HEK293 (cell line): Measurements from ENCODE around the gene DNAJB2.
A peak's percentile ranks its signal among the peaks of the same experiment; 100 is the strongest.

ENCODE experiments used
- CTCF ChIA-PET: fragments of 350-600 bp; formaldehyde crosslinking; extraction: SDS; loops from one replicate; lab custom pipeline; 2021; ENCODE audit warnings: antibody characterized with exemption; lab: Yijun Ruan, JAX
- POLR2A ChIA-PET: fragments of 300-600 bp; formaldehyde crosslinking; extraction: SDS; loops from one replicate; lab custom pipeline; 2020; ENCODE audit warnings: antibody characterized with exemption, inconsistent platforms; lab: Yijun Ruan, JAX
- H3K27ac ChIP-seq: fragments of 200-500 bp; sonication (Bioruptor generic); 2 replicates; pipeline ENCODE4 v1.5.1; 2014; ENCODE audit warnings: low read depth, low read length, control low read depth, inconsistent platforms; ENCODE audit errors: extremely low read depth
- H3K36me3 ChIP-seq, 2 experiments: fragments of 200-500 bp in 1 of 2; sonication (Bioruptor generic) in 1 of 2; 1 replicate in 1 of 2; 2 replicates in 1 of 2; pipeline ENCODE4 v1.5.1; 2014 to 2017; ENCODE audit warnings: inconsistent platforms in 2 of 2, low read length in 2 of 2; ENCODE audit not compliant: control insufficient read depth in 2 of 2, insufficient read depth in 1 of 2
- H3K4me1 ChIP-seq: fragments of 200-500 bp; sonication (Bioruptor generic); 2 replicates; pipeline ENCODE4 v1.5.1; 2014; ENCODE audit warnings: mild to moderate bottlenecking, low read length, inconsistent platforms; ENCODE audit not compliant: control insufficient read depth, insufficient read depth
- H3K4me3 ChIP-seq: 2 replicates; pipeline ENCODE4 v1.5.1; 2011; ENCODE audit warnings: low read depth, mild to moderate bottlenecking, control low read depth, low read length, moderate library complexity
- H3K9me3 ChIP-seq: fragments of 200-500 bp; sonication (Bioruptor generic); 2 replicates; pipeline ENCODE4 v1.5.1; 2014; ENCODE audit warnings: low read depth, low read length, inconsistent platforms; ENCODE audit not compliant: control insufficient read depth, insufficient read depth
- HOXC10 ChIP-seq: sonication (generic); formaldehyde crosslinking; IDR thresholded peaks from 2 replicates; pipeline ENCODE4 v1.8.1; 2023; ENCODE audit warnings: mild to moderate bottlenecking, missing genetic modification reagents
- KLF16 ChIP-seq: fragments of 450-650 bp; formaldehyde crosslinking; IDR thresholded peaks from 2 replicates; pipeline ENCODE4 v1.5.1; 2017; ENCODE audit warnings: missing biosample characterization, missing genetic modification characterization
- KLF8 ChIP-seq: fragments of 450-650 bp; formaldehyde crosslinking; IDR thresholded peaks from 2 replicates; pipeline ENCODE4 v1.5.1; 2016; ENCODE audit warnings: missing biosample characterization, missing genetic modification characterization
- ZBTB1 ChIP-seq: fragments of 450-650 bp; formaldehyde crosslinking; IDR thresholded peaks from 2 replicates; pipeline ENCODE4 v1.5.1; 2016; ENCODE audit warnings: missing biosample characterization, missing genetic modification characterization
- ZBTB17 ChIP-seq: fragments of 450-650 bp; formaldehyde crosslinking; IDR thresholded peaks from 2 replicates; pipeline ENCODE4 v1.5.1; 2016; ENCODE audit warnings: missing biosample characterization, missing genetic modification characterization
- ZFP37 ChIP-seq: fragments of 450-650 bp; formaldehyde crosslinking; IDR thresholded peaks from 2 replicates; pipeline ENCODE4 v1.5.1; 2016; ENCODE audit warnings: missing biosample characterization, missing genetic modification characterization
- ZNF10 ChIP-seq: fragments of 450-650 bp; formaldehyde crosslinking; IDR thresholded peaks from 2 replicates; pipeline ENCODE4 v1.5.1; 2017; ENCODE audit warnings: missing biosample characterization, missing genetic modification characterization
- ZNF133 ChIP-seq: fragments of 450-650 bp; formaldehyde crosslinking; IDR thresholded peaks from 2 replicates; pipeline ENCODE4 v1.5.1; 2016; ENCODE audit warnings: missing biosample characterization, missing genetic modification characterization
- ZNF146 ChIP-seq: fragments of 450-650 bp; formaldehyde crosslinking; IDR thresholded peaks from 2 replicates; pipeline ENCODE4 v1.5.1; 2016; ENCODE audit warnings: missing biosample characterization, missing genetic modification characterization
- ZNF16 ChIP-seq: fragments of 450-650 bp; formaldehyde crosslinking; IDR thresholded peaks from 2 replicates; pipeline ENCODE4 v1.5.1; 2016; ENCODE audit warnings: low read depth, missing biosample characterization, missing genetic modification characterization
- ZNF175 ChIP-seq: fragments of 450-650 bp; formaldehyde crosslinking; IDR thresholded peaks from 2 replicates; pipeline ENCODE4 v1.5.1; 2016; ENCODE audit warnings: missing biosample characterization, missing genetic modification characterization
- ZNF18 ChIP-seq: fragments of 450-650 bp; formaldehyde crosslinking; IDR thresholded peaks from 2 replicates; pipeline ENCODE4 v1.5.1; 2016; ENCODE audit warnings: missing biosample characterization, missing genetic modification characterization
- ZNF214 ChIP-seq: fragments of 450-650 bp; formaldehyde crosslinking; IDR thresholded peaks from 2 replicates; pipeline ENCODE4 v1.5.1; 2017; ENCODE audit warnings: missing biosample characterization, mild to moderate bottlenecking, missing genetic modification characterization, borderline replicate concordance
- ZNF221 ChIP-seq: fragments of 450-650 bp; formaldehyde crosslinking; IDR thresholded peaks from 2 replicates; pipeline ENCODE4 v1.5.1; 2017; ENCODE audit warnings: missing biosample characterization, missing genetic modification characterization, borderline replicate concordance
- ZNF324 ChIP-seq: fragments of 450-650 bp; formaldehyde crosslinking; IDR thresholded peaks from 2 replicates; pipeline ENCODE4 v1.5.1; 2016; ENCODE audit warnings: missing biosample characterization, missing genetic modification characterization
- ZNF335 ChIP-seq: fragments of 450-650 bp; formaldehyde crosslinking; conservative IDR thresholded peaks from 2 replicates; pipeline ENCODE4 v1.5.1; 2016; ENCODE audit warnings: missing biosample characterization, missing genetic modification characterization
- ZNF391 ChIP-seq: fragments of 450-650 bp; formaldehyde crosslinking; IDR thresholded peaks from 2 replicates; pipeline ENCODE4 v1.5.1; 2016; ENCODE audit warnings: low read depth, missing biosample characterization, missing genetic modification characterization, borderline replicate concordance
- ZNF580 ChIP-seq: fragments of 450-650 bp; formaldehyde crosslinking; IDR thresholded peaks from 2 replicates; pipeline ENCODE4 v1.5.1; 2016; ENCODE audit warnings: missing biosample characterization, missing genetic modification characterization
- ZNF621 ChIP-seq: fragments of 450-650 bp; formaldehyde crosslinking; IDR thresholded peaks from 2 replicates; pipeline ENCODE4 v1.5.1; 2017; ENCODE audit warnings: missing biosample characterization, missing genetic modification characterization
- ZNF660 ChIP-seq: fragments of 450-650 bp; IDR thresholded peaks from 2 replicates; pipeline ENCODE4 v1.5.1; 2018; ENCODE audit warnings: missing biosample characterization, mild to moderate bottlenecking, missing genetic modification characterization
- ZNF692 ChIP-seq: fragments of 450-650 bp; formaldehyde crosslinking; IDR thresholded peaks from 2 replicates; pipeline ENCODE4 v1.5.1; 2016; ENCODE audit warnings: missing biosample characterization, missing genetic modification characterization
- TF ChIP-seq, protein P1 (sequence below): IDR thresholded peaks from 2 replicates; pipeline ENCODE4 v1.6.1; 2011; ENCODE audit warnings: mild to moderate bottlenecking, low read depth, low read length, borderline replicate concordance
- TF ChIP-seq, protein P2 (sequence below): fragments of 450-650 bp; formaldehyde crosslinking; IDR thresholded peaks from 2 replicates; pipeline ENCODE4 v1.5.1; 2017; ENCODE audit warnings: missing biosample characterization, missing genetic modification characterization
- TF ChIP-seq, protein P3 (sequence below): fragments of 450-650 bp; formaldehyde crosslinking; conservative IDR thresholded peaks from 2 replicates; pipeline ENCODE4 v1.5.1; 2016; ENCODE audit warnings: low read depth, missing biosample characterization, missing genetic modification characterization

DNAJB2 gene

GRCh38 chr2:219293736-219294231 is 14.6 kb downstream of the DNAJB2 start (continued):
- TF ChIP-seq HOXC10 (CRISPR knock-in tag) (no peak), ZNF391 (tag by site-specific recombination) (no peak), ZBTB17 (tag by site-specific recombination) (no peak), KLF16 (tag by site-specific recombination) (no peak), ZNF175 (no peak), ZNF221 (no peak), ZNF580 (no peak)

GRCh38 chr2:219294356-219295351 is 15.5 kb downstream of the DNAJB2 start:
- CTCF ChIA-PET, result interaction anchor here (0.6 to 11.6 kb wide), 72 partner anchors 9 to 1059 kb away, joined by 3 to 297 read pairs (median 5); partner anchors contain the start of genes ABCB6, ANKZF1, ATG9A and CNPPD1
- H3K27ac ChIP-seq, result peak overlapping the region; percentile 45; the same call in 1 of the 2 replicates
- no peaks in the 10 kb centered on the region for H3K9me3 ChIP-seq
- POLR2A ChIA-PET, result interaction anchor here (0.7 to 3.0 kb wide), 11 partner anchors 8 to 118 kb away, joined by 3 to 18 read pairs (median 4); partner anchors contain the start of genes ANKZF1, ATG9A, CNPPD1 and DNAJB2
- H3K4me1 ChIP-seq, result no peaks in the 10 kb centered on the region; the same call in 1 of the 2 replicates
- H3K36me3 ChIP-seq, result no peaks in the 10 kb centered on the region
- peak overlapping the region; percentile 56 for H3K4me3 ChIP-seq
- TF ChIP-seq ZNF18 (tag by site-specific recombination) (no peak), ZBTB1 (no peak), ZNF660 (tag by site-specific recombination) (peak; percentile 73), ZNF692 (tag by site-specific recombination) (peak; percentile 71; the same call in 1 of the 2 replicates), ZFP37 (tag by site-specific recombination) (no peak), ZNF214 (tag by site-specific recombination) (no peak), ZNF133 (tag by site-specific recombination) (no peak), ZNF16 (tag by site-specific recombination) (no peak), ZNF146 (tag by site-specific recombination) (no peak), ZNF335 (tag by site-specific recombination) (peak; percentile 95), ZNF324 (no peak), ZNF10 (tag by site-specific recombination) (no peak), ZNF621 (no peak), KLF8 (peak; percentile 79; the same call in 1 of the 2 replicates), ZNF580 (0 out of 2 replicates have a peak, but pooled peaks have one; percentile 16)
- TF ChIP-seq, protein P1, sequence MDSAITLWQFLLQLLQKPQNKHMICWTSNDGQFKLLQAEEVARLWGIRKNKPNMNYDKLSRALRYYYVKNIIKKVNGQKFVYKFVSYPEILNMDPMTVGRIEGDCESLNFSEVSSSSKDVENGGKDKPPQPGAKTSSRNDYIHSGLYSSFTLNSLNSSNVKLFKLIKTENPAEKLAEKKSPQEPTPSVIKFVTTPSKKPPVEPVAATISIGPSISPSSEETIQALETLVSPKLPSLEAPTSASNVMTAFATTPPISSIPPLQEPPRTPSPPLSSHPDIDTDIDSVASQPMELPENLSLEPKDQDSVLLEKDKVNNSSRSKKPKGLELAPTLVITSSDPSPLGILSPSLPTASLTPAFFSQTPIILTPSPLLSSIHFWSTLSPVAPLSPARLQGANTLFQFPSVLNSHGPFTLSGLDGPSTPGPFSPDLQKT, result no peak
- TF ChIP-seq, protein P2, sequence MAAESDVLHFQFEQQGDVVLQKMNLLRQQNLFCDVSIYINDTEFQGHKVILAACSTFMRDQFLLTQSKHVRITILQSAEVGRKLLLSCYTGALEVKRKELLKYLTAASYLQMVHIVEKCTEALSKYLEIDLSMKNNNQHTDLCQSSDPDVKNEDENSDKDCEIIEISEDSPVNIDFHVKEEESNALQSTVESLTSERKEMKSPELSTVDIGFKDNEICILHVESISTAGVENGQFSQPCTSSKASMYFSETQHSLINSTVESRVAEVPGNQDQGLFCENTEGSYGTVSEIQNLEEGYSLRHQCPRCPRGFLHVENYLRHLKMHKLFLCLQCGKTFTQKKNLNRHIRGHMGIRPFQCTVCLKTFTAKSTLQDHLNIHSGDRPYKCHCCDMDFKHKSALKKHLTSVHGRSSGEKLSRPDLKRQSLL (tag by site-specific recombination), result peak; percentile 78
- TF ChIP-seq, protein P3, sequence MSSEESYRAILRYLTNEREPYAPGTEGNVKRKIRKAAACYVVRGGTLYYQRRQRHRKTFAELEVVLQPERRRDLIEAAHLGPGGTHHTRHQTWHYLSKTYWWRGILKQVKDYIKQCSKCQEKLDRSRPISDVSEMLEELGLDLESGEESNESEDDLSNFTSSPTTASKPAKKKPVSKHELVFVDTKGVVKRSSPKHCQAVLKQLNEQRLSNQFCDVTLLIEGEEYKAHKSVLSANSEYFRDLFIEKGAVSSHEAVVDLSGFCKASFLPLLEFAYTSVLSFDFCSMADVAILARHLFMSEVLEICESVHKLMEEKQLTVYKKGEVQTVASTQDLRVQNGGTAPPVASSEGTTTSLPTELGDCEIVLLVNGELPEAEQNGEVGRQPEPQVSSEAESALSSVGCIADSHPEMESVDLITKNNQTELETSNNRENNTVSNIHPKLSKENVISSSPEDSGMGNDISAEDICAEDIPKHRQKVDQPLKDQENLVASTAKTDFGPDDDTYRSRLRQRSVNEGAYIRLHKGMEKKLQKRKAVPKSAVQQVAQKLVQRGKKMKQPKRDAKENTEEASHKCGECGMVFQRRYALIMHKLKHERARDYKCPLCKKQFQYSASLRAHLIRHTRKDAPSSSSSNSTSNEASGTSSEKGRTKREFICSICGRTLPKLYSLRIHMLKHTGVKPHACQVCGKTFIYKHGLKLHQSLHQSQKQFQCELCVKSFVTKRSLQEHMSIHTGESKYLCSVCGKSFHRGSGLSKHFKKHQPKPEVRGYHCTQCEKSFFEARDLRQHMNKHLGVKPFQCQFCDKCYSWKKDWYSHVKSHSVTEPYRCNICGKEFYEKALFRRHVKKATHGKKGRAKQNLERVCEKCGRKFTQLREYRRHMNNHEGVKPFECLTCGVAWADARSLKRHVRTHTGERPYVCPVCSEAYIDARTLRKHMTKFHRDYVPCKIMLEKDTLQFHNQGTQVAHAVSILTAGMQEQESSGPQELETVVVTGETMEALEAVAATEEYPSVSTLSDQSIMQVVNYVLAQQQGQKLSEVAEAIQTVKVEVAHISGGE (tag by site-specific recombination), result peak; percentile 68
